Mucosa of rectum (tissue), 2 donors: ENCODE results near the gene AHRR.
A peak's percentile ranks its signal among the peaks of the same experiment; 100 is the strongest.
"Not testable (repeated sequence)": the region's sequence is repeated elsewhere in the genome, so short reads cannot be mapped to it uniquely, and the experiment has no call there.

Experiments used
- H3K27ac ChIP-seq, 2 donors: one replicate each; pipeline ENCODE4 v1.7.0; 2013; ENCODE audit warnings: inconsistent platforms in 2 of 2, low read depth in 2 of 2, low read length in 2 of 2
- H3K27me3 ChIP-seq, 2 donors: one replicate each; pipeline ENCODE4 v1.7.0; 2013; ENCODE audit warnings: low read length in 2 of 2; ENCODE audit not compliant: control insufficient read depth in 2 of 2, insufficient read depth in 2 of 2
- H3K36me3 ChIP-seq, 2 donors: one replicate each; pipeline ENCODE4 v1.7.0; 2013; ENCODE audit warnings: low read length in 2 of 2; ENCODE audit not compliant: control insufficient read depth in 2 of 2, insufficient read depth in 2 of 2
- H3K4me1 ChIP-seq, 2 donors: one replicate each; pipeline ENCODE4 v1.7.0; 2013; ENCODE audit warnings: low read length in 2 of 2, mild to moderate bottlenecking in 1 of 2; ENCODE audit not compliant: control insufficient read depth in 2 of 2, insufficient read depth in 2 of 2
- H3K4me3 ChIP-seq, 2 donors: one replicate each; pipeline ENCODE4 v1.7.0; 2013; ENCODE audit warnings: low read length in 2 of 2
- H3K9ac ChIP-seq, 2 donors: one replicate each; pipeline ENCODE4 v1.7.0; 2013; ENCODE audit warnings: low read length in 2 of 2, low read depth in 1 of 2, mild to moderate bottlenecking in 1 of 2
- H3K9me3 ChIP-seq, 2 donors: one replicate each; pipeline ENCODE4 v1.7.0; 2013; ENCODE audit warnings: low read length in 2 of 2; ENCODE audit not compliant: control insufficient read depth in 2 of 2
- donor health status: healthy.
- donor health status: Normal muscosa, but diverticular disease.

AHRR gene

DNA sequence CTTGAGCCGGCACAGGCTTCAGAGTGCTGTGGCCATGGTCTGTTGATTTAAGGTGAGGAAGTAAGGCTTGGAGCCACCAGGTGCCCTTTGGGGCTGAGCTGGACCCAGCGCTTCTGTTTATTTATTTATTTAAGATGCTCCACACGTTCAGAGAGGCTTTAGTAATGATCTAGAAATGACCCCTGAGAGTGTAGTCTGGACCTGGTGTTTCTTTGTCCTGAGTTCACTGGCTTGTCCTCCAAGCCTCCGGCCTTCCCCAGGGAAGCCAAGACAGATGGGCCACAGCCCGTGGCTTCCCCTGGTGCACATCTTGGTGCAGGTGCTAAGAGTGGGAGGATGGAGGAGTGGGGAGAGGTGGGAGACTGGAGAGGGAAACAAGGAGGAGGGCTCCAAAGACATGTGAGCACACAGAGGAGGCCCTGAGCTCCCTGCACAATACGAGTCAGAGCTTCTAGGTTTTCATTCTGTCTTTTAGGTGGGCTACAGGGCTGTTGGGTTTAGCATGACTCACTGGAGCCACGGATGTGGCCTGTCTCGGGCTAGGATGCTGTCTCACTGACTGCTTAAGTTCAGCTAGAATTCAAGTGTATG, 56.9 kb downstream of the AHRR start:
- no peaks in the 10 kb centered on the region for H3K9me3 ChIP-seq
- H3K9ac ChIP-seq, result no peak overlapping the region
- H3K27me3 ChIP-seq, result peaks cover 0 to 3% of the 10 kb centered on the region in 2 donors
- H3K36me3 ChIP-seq, result no peaks in the 10 kb centered on the region
- no peak overlapping the region for H3K27ac ChIP-seq
- no peaks in the 10 kb centered on the region for H3K4me1 ChIP-seq
- H3K4me3 ChIP-seq, result no peak overlapping the region

- H3K9me3 ChIP-seq, result no peaks in the 10 kb centered on the region
Observed at GRCh38 chr5:378976-379742, 57.6 kb downstream of the AHRR start.

DNA sequence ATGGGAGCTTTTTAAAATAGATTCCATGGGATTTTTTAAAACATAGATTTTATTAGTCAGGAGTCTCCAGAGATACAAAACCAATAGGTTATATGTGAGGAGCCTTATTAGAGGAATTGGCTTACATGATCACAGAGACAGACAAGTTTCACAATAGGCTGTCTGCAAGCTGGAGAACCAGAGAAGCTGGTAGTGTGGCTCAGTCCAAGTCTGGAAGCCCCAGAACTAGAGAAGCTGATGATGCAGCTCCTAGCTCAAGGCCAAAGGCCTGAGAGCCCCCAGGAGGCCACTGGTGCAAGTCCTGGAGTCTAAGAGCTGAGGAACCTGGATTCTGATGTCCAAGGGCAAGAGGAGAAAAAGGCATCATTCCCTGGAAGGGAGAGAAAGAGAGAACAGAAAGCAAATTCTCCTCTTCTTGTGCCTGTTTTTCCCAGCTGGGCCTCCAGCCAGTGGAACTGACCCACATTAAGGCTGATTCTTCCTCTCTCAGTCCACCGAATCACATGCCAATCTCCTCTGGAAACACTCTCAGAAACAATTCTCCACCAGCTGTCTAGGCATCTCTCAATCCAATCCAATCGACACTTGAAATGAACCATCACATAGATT, 59.3 kb downstream of the AHRR start:
- Histone ChIP-seq H3K4me3 (no peak overlapping the region), H3K36me3 (no peaks in the 10 kb centered on the region), H3K4me1 (no peaks in the 10 kb centered on the region), H3K9me3 (no peaks in the 10 kb centered on the region), H3K27ac (peak overlapping the region in 1 of 2 donors; percentile 2), H3K27me3 (no peaks in the 10 kb centered on the region), H3K9ac (no peak overlapping the region)

More at GRCh38 chr5:378976-379742, 57.6 kb downstream of the AHRR start:
- H3K4me1 ChIP-seq, result no peaks in the 10 kb centered on the region
- no peak overlapping the region for H3K4me3 ChIP-seq
- no peaks in the 10 kb centered on the region for H3K36me3 ChIP-seq
- H3K27me3 ChIP-seq, result peaks cover 0 to 2% of the 10 kb centered on the region in 2 donors
- H3K9ac ChIP-seq, result no peak overlapping the region
- H3K27ac ChIP-seq, result no peak overlapping the region

GRCh38 chr5:383066-383465, 61.6 kb downstream of the AHRR start:
- H3K9me3 ChIP-seq, result no peaks in the 10 kb centered on the region
- no peaks in the 10 kb centered on the region for H3K27me3 ChIP-seq

GRCh38 chr5:383621-384020, 62.1 kb downstream of the AHRR start:
- no peak overlapping the region for H3K9ac ChIP-seq
- H3K4me3 ChIP-seq, result no peak overlapping the region
- no peaks in the 10 kb centered on the region for H3K36me3 ChIP-seq
- H3K27ac ChIP-seq, result no peak overlapping the region
- H3K27me3 ChIP-seq, result no peaks in the 10 kb centered on the region
- H3K4me1 ChIP-seq, result no peaks in the 10 kb centered on the region
- H3K9me3 ChIP-seq, result no peaks in the 10 kb centered on the region

More at GRCh38 chr5:383066-383465, 61.6 kb downstream of the AHRR start:
- Histone ChIP-seq H3K36me3 (no peaks in the 10 kb centered on the region), H3K27ac (no peak overlapping the region), H3K9ac (no peak overlapping the region), H3K4me1 (no peaks in the 10 kb centered on the region), H3K4me3 (no peak overlapping the region)

DNA sequence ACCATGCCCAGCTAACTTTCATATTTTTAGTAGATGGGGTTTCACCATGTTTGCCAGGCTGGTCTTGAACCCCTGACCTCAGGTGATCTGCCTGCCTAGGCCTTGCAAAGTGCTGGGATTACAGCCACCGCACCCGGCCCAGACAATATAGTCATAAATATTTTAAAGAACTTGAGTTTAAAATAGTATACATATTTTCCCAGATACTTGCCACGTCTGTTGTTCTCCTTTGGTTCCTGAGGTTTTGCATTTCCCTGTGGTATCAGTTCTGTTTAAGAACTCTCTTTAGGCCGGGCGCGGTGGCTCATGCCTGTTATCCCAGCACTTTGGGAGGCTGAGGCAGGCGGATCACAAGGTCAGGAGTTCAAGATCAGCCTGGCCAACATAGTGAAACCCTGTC, 63.1 kb downstream of the AHRR start:
- not testable (repeated sequence) for H3K36me3 ChIP-seq, H3K27me3 ChIP-seq, H3K27ac ChIP-seq, H3K4me3 ChIP-seq, H3K4me1 ChIP-seq, H3K9me3 ChIP-seq, H3K9ac ChIP-seq

- Histone ChIP-seq H3K27me3 (no peaks in the 10 kb centered on the region), H3K36me3 (no peaks in the 10 kb centered on the region), H3K9me3 (no peaks in the 10 kb centered on the region), H3K9ac (no peak overlapping the region), H3K4me1 (no peaks in the 10 kb centered on the region), H3K27ac (no peak overlapping the region), H3K4me3 (no peak overlapping the region)
Observed at GRCh38 chr5:385321-385720, 63.8 kb downstream of the AHRR start.

DNA sequence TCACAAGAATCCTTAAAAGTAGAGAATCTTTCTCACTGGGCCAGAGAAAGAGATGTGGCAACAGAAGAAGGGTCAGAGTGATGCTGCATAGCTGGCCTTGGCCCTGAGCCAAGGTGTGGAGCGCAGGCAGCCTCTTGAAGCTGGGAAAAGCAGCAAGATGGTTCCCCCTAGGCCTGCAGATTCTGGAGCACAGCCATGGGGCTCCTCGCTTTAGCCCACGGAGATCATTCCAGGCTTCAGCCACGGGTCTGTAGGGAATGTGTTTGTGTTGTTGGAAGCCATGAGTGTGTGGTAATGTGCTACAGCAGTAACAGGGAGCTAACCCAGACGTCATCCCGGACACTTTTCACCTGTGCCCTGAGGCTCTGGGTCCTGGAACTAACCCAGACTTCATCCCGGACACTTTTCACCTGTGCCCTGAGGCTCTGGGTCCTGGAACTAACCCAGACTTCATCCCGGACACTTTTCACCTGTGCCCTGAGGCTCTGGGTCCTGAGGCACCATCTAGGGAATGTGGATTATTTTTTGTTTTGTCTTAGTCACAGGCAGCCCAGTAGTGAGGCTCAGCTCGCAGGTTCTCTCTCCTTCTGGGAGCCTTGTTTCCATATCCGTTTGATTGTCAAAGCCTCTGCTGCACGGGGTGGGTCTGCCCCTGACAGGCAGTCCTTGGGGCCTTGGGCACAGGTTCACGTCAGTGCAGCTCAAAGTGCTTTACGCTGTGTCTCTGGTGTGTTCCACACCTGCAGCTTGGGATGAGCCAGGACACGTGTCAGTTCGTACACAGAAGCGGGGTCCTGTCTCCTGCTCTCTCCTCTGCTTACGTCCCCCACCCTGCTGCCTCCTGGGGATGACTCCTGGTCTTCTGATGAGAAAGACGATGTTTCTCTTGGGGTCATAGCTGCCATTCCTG, 65.2 kb downstream of the AHRR start:
- H3K4me3 ChIP-seq, result no peak overlapping the region
- H3K27ac ChIP-seq, result no peak overlapping the region
- no peaks in the 10 kb centered on the region for H3K9me3 ChIP-seq
- no peaks in the 10 kb centered on the region for H3K4me1 ChIP-seq
- no peaks in the 10 kb centered on the region for H3K27me3 ChIP-seq
- no peak overlapping the region for H3K9ac ChIP-seq
- no peaks in the 10 kb centered on the region for H3K36me3 ChIP-seq

- no peak overlapping the region for H3K27ac ChIP-seq
- H3K9ac ChIP-seq, result no peak overlapping the region
- H3K9me3 ChIP-seq, result no peaks in the 10 kb centered on the region
- peaks cover 0 to 3% of the 10 kb centered on the region in 2 donors for H3K4me1 ChIP-seq
- no peaks in the 10 kb centered on the region for H3K36me3 ChIP-seq
- no peaks in the 10 kb centered on the region for H3K27me3 ChIP-seq
- H3K4me3 ChIP-seq, result no peak overlapping the region
Observed at GRCh38 chr5:387491-388265, 66.2 kb downstream of the AHRR start.
